NCI-H1092 (cell line): Measurements from ENCODE around the gene WFDC8.
A peak's percentile ranks its signal among the peaks of the same experiment; 100 is the strongest.
"Not testable (repeated sequence)": the region's sequence is repeated elsewhere in the genome, so short reads cannot be mapped to it uniquely, and the experiment has no call there.

ENCODE experiments used
- DNase-seq: peaks from one replicate; lab custom pipeline; 2025; lab: John Stamatoyannopoulos, UW

Gene WFDC8

DNA sequence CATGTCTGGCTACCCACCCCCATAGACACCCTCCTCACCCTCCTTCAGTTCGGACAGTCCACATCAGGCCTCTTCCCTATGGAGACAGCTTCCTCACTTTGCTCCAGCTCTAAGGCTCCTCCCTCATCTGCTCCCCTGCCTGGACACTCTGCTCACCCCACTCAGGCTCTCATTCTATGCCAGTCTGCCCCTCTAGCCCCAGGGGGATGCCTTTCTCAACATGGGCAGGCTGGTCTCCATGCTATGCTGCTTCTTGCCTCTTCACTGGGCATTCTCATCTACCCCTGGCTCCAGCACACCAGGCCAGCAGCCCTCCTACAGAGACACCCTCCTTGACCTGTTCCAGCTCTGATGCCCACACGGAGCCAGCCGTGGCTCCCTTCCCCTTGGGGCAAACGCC is at the start of gene WFDC8:
Gene WFDC8, minus strand, starts transcription at position 101 of the 400 bp plus-strand sequence. Its CDS starts 37 bp downstream, at position 64.
- DNase-seq, result no peak

DNA sequence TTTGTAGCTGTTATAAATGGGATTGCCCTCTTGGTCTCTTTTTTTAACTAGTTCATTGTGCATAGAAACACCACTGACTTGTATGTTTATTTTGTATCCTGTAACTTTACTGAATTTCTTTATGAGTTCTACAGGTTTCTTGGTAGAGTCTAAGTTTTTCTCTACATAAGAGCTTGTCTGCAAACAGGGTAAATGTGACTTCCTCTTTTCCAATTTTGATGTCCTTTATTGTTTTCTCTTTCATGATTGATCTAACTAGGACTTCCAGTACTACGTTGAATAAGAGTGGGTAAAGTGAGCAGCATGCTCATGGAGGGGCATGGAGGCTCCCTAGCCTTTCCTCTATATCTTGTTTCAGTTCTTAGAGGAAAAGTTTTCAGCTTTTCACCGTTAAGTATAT is 47.5 kb upstream of the WFDC8 start:
- no peak for DNase-seq

- DNase-seq, result no peak
These were observed 42.5 kb upstream of the WFDC8 start for GRCh38 chr20:45621593-45621992.

GRCh38 chr20:45617591-45617990 is 38.5 kb upstream of the WFDC8 start:
- no peak for DNase-seq

DNA sequence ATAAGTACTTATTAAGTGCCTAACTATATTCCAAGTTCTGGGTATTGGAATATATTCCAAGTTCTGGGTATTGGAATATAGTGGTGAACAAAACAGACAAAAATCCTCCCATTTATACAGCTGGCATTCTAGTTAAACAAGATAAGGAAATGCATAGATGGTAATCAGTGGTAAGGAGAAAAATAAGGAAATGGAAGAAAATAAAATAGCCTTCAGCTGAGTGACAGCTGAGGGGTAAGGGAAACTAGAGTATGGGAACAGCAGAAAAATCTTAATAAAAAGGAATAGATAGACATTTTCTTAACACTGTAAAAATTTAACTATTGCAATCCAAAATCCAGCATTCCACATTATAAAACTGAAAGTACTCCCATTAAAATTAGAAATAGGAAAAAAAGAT is 33.2 kb upstream of the WFDC8 start:
- no peak for DNase-seq

GRCh38 chr20:45611054-45611453 is 32.0 kb upstream of the WFDC8 start:
- DNase-seq, result no peak

GRCh38 chr20:45607810-45608209 is 28.7 kb upstream of the WFDC8 start:
- DNase-seq, result no peak

DNA sequence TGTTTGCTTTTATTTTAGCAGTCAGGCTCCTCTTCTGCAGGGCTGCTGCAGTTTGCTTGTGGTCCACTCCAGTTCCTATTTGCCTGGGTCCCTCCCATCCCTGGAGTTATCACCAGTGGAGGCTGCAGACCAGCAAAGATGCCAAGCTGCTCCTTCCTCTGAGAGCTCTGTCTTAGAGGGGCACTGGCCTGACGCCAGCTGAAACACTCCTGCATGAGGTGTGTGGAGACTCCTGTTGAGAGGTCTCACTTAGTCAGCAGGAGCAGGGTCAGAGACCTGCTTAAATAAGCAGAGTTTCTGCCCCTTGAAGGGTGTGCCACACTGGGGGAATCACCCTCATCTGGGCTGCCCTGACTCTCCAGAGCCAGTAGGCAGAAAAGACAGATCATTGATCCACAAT is 16.2 kb upstream of the WFDC8 start:
- DNase-seq, result no peak

DNA sequence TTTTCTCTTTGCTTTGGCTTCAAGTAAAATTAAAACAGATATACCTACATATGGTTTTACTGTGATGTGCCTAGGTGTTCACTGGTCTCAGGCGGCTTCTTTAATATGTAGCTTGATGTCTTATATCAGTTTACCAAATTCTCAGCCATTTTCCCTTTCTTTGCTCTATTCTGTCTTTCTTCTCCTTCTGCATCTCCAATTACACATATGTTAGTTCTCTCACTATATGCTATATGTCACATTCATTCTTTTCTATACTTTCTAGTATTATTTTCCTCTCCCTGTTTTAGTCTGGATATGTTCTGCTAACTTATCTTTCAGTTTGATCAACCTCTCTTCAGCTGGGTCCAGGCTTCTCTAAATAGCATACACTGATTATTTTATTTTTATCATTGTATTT is 14.4 kb upstream of the WFDC8 start:
- no peak for DNase-seq

GRCh38 chr20:45592574-45593189 is 13.6 kb upstream of the WFDC8 start:
- peak; percentile 16 for DNase-seq

- DNase-seq, result no peak
These were observed 10.6 kb upstream of the WFDC8 start for GRCh38 chr20:45589725-45590124.

DNA sequence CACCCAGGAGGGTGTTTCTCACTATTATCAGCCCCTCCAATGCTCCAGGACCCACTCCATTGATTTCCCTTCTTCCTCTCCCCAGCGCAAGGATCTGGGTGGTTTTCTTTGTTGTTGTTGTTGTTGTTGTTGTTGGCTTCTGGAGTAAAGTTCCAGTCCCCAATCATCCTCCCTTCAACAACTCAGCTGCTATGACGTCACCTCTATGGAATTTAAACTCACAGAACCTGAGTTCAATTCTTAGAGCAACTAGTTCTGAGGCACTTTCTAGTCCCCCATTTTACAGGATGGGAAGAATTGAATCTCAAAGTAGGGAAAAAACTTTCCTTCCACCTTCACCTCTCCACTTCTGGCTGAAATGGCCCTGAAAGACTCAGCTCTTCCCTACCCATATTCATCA is 9.7 kb upstream of the WFDC8 start:
- DNase-seq, result no peak

GRCh38 chr20:45585986-45586385 is 6.9 kb upstream of the WFDC8 start:
- DNase-seq, result not testable (repeated sequence)

DNA sequence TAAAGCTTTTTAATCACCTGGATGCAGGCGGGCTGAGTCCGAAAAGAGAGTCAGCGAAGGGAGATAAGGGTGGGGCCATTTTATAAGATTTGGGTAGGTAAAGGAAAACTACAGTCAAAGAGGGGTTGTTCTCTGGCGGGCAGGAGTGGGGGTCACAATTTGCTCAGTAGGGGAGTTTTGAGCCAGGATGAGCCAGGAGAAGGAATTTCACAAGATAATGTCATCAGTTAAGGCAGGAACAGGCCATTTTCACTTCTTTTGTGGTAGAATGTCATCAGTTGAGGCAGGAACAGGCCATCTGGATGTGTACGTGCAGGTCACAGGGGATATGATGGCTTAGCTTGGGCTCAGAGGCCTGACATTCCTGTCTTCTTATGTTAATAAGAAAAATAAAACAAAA is 5.2 kb upstream of the WFDC8 start:
- DNase-seq, result not testable (repeated sequence)

- DNase-seq, result no peak
These were observed 4.4 kb upstream of the WFDC8 start for GRCh38 chr20:45583502-45583901.

DNA sequence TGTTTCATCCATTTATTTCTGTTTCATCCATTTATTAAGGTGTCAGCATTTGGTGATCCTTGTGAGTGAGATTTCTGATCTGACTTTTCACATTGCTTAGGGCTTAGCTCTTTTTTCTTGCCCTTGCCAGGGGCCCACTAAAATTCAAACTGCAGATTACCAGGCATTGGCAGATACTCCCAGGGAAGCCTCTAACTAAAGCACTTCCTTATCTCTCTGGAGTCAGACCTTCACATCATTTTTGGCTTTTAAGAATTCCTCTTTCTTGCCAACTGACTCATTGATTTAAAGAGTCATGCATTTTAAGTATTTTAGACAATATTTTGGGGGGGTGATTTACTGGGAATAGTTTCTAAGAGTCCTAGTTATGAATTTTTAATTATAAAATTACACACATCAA is 2.6 kb upstream of the WFDC8 start:
- no peak for DNase-seq

GRCh38 chr20:45578231-45578630 is 853 bp downstream of the WFDC8 start:
- DNase-seq, result no peak

DNA sequence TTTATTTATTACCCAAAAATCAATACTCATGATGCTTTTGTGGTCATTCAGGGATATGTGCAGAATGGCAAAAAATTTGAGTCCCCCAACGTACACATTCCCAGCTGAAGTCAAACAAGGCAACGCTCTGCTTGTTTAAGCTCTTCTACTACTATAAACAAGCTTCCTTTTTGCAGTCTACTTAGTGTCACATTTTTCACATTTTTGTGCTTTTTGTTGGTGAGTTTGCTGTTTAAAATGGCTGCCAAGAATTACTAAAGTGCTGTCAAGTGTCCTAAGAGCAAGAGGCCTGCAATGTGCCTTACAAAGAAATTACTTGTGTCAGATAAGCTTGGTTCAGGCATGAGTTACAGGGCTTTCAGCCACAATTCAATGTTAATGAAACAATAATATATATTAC is 2.1 kb downstream of the WFDC8 start:
- no peak for DNase-seq

- no peak for DNase-seq
These were observed 3.2 kb downstream of the WFDC8 start for GRCh38 chr20:45575931-45576330.

DNA sequence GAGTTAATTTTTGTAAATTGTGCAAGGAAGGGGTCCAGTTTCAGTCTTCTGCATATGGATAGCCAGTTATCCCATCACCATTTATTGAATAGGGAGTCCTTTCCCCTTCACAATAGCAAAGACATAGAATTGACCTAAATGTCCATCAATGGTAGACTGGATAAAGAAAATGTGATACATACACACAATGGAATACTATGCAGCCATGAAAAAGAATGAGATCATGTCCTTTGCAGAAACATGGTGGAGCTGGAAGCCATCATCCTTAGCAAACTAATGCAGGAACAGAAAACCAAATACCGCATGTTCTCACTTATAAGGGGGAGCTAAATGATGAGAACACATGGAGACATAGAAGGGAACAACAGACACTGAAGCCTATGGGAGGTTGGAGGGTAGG is 9.4 kb downstream of the WFDC8 start:
- DNase-seq, result not testable (repeated sequence)

DNA sequence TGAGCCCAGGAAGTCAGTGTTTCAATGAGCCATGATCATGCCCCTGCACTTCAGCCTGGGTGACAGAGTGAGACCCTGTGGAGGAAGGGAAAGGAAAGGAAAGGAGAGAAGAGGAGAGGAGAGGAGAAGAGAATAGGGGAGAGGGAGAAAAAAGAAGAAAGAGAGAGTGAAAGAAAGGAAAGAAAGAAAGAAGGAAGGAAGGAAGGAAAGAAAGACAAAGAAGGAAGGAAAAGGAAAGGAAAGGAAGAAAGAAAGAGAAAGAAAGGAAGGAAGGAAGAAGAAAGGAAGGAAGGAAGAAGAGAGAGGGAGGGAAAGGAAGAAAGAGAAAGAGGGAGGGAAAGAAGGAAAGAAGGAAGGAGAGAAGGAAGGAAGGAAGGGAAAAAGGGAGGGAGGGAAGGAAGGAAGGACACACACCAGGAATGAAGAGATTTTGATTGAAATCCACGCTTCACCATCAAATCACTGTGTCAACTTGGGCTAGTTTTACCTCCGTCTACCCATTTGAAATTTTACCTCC is 14.3 kb downstream of the WFDC8 start:
- no peak for DNase-seq

DNA sequence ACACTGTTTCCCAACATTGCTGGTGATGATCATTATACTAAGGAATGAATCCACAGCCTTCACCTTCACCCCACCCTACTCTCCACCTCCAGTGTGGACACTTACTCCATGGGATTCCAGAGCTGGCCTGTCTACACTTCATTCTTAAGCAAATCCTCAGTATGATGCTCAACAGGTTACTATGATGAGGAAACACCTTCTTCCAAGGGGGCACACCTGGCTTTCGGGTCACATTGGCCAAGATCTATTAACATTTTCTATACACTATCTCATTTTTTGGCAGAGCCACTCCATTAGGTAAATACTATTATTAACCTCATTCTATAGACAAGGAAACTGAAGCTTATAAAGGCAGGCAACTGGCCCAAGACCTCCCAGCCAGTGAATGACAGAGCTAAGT is 23.9 kb downstream of the WFDC8 start:
- no peak for DNase-seq

GRCh38 chr20:45552456-45552855 is 26.6 kb downstream of the WFDC8 start:
- no peak for DNase-seq

- DNase-seq, result no peak
These were observed 28.3 kb downstream of the WFDC8 start for GRCh38 chr20:45550765-45551164.
